ENCODE results near the gene RAD51. TPM values are rescaled to one million over a fixed set of nuclear protein-coding genes. Genes with fewer than 3 reads are reported as not detected.
A peak's percentile ranks its signal among the peaks of the same experiment; 100 is the strongest.

The RAD51 gene
- total and polyA plus RNA-seq, 9 of the 15 experiments (the other 6 are each of a cell fraction or from before 2014, with no cell fraction given): 16.0 to 63.8 (median 34.6) TPM

GRCh38 chr15:40764629-40765103 lies 69.7 kb downstream of the RAD51 start:
- Histone ChIP-seq H3K4me1 (replicated peaks in 1 of 2; ENCODE audit: control insufficient read depth in 2 of 2, insufficient read depth in 2 of 2, low read length in 2 of 2) (peaks cover 21 to 63% of the 10 kb centered on the region in 2 experiments; a peak in 4 of 5 replicates), H3K36me3 (ENCODE audit: control insufficient read depth, insufficient read depth, low read length) (peaks cover 16% of the 10 kb centered on the region; the same call in 1 of the 3 replicates), H2AFZ (ENCODE audit: low read depth, low read length) (peak overlapping the region; percentile 96), H3K27me3 (ENCODE audit: control insufficient read depth in 2 of 2, insufficient read depth in 2 of 2, low read length in 2 of 2) (no peaks in the 10 kb centered on the region), H3K4me2 (ENCODE audit: insufficient read depth, low read length) (peak overlapping the region; percentile 88), H3K79me2 (ENCODE audit: control insufficient read depth, insufficient read depth, low read length) (no peaks in the 10 kb centered on the region), H3K9me1 (ENCODE audit: control insufficient read depth, insufficient read depth, low read length) (no peaks in the 10 kb centered on the region), H3K4me3 (peak overlapping the region; percentile 64), H3K9ac (ENCODE audit: insufficient read depth in 1 of 2, low read depth in 2 of 2, low read length in 2 of 2) (peak overlapping the region; percentile 72 to 92), H4K20me1 (replicated peaks; ENCODE audit: control insufficient read depth, insufficient read depth, low read length) (no peaks in the 10 kb centered on the region; the same call in none of the 2 replicates), H3K9me3 (replicated peaks; ENCODE audit: control insufficient read depth, insufficient read depth, low read depth, low read length) (no peaks in the 10 kb centered on the region), H3K27ac (ENCODE audit: extremely low read depth, low read depth, low read length) (peak overlapping the region; percentile 82)
- in situ Hi-C loops (cut with MboI): no loop called here
- CTCF ChIA-PET (ENCODE audit: low intra/inter-chr PET ratio): no interaction called here
- intact Hi-C loops (cut with micrococcal nuclease): loop anchor here (10.0 kb wide), 1 partner anchor 170 kb away; the partner anchor contains the start of gene KNL1
- 20% methylated on average over 8 of the region's 8 CpGs for WGBS (ENCODE audit: insufficient coverage, low coverage, missing lambda C conversion rate)
- BruUV-seq (replicated peaks): TSS peak; percentile 57
- DNase-seq (ENCODE audit: extremely low read depth in 1 of 4, low spot score in 3 of 4) (no peak), FAIRE-seq (peak; percentile 23), ATAC-seq (peak; percentile 0; the same call in 1 of the 3 replicates)
- POLR2A ChIA-PET: interaction anchor here (0.5 to 3.8 kb wide), 14 partner anchors 8 to 434 kb away, joined by 3 to 18 read pairs (median 4); partner anchors contain the start of genes RAD51 and SPINT1
- TF ChIP-seq ZNF586 (CRISPR knock-in tag; conservative IDR thresholded peaks at IDR 0.05): 0 out of 2 replicates have a peak, but pooled peaks have one; percentile 40
- no peak for TF ChIP-seq POLR2AphosphoS5 (IDR thresholded peaks at IDR 0.05; ENCODE audit: control insufficient read depth, insufficient read depth, low read depth, low read length)
- TF ChIP-seq SRSF7 (optimal IDR thresholded peaks at IDR 0.05; ENCODE audit: low read depth, low read length): no peak
- TF ChIP-seq MGA (IDR thresholded peaks at IDR 0.05): no peak
- no peak for TF ChIP-seq CLOCK (CRISPR knock-in tag; IDR thresholded peaks at IDR 0.05; ENCODE audit: borderline replicate concordance)
- no peak for TF ChIP-seq RCOR1 (IDR thresholded peaks at IDR 0.05; ENCODE audit: borderline replicate concordance in 1 of 2, low read depth in 2 of 2, low read length in 2 of 2)
- TF ChIP-seq FOXK1 (CRISPR knock-in tag; IDR thresholded peaks at IDR 0.05; ENCODE audit: borderline replicate concordance): no peak
